Measurements from ENCODE around the gene FAM219B.

Gene FAM219B

GRCh38 chr15:74872702-74873035 lies 34.0 kb downstream of the FAM219B start:
- DNase-seq: no peak

GRCh38 chr15:74870436-74871215 lies 36.0 kb downstream of the FAM219B start:
- peak in 2 of 3 donors; percentile 36 to 48 for DNase-seq

- DNase-seq: peak; percentile 90 to 94 (median 90)
Observed at GRCh38 chr15:74869726-74870407, 36.8 kb downstream of the FAM219B start.

GRCh38 chr15:74869372-74869725 lies 37.3 kb downstream of the FAM219B start:
- no peak for DNase-seq

GRCh38 chr15:74868059-74868458 lies 38.6 kb downstream of the FAM219B start:
- peak; percentile 85 to 91 (median 88) for DNase-seq

GRCh38 chr15:74867466-74868038 lies 39.1 kb downstream of the FAM219B start:
- no peak for DNase-seq

- DNase-seq: peak in 1 of 3 donors; percentile 35
Observed at GRCh38 chr15:74866090-74866489, 40.6 kb downstream of the FAM219B start.

- no peak for DNase-seq
Observed at GRCh38 chr15:74865316-74865715, 41.3 kb downstream of the FAM219B start.

- no peak for DNase-seq
Observed at GRCh38 chr15:74864296-74864695, 42.4 kb downstream of the FAM219B start.

GRCh38 chr15:74863239-74864056 lies 43.2 kb downstream of the FAM219B start:
- DNase-seq: no peak

GRCh38 chr15:74858369-74858740 lies 48.3 kb downstream of the FAM219B start:
- no peak for DNase-seq

- no peak for DNase-seq
Observed at GRCh38 chr15:74857671-74858368, 48.8 kb downstream of the FAM219B start.

GRCh38 chr15:74857082-74857655 lies 49.5 kb downstream of the FAM219B start:
- no peak for DNase-seq

GRCh38 chr15:74856537-74856936 lies 50.1 kb downstream of the FAM219B start:
- DNase-seq: no peak

GRCh38 chr15:74855857-74856256 lies 50.8 kb downstream of the FAM219B start:
- no peak for DNase-seq

- no peak for DNase-seq
Observed at GRCh38 chr15:74854453-74855022, 52.1 kb downstream of the FAM219B start.

- DNase-seq: no peak
Observed at GRCh38 chr15:74851960-74852359, 54.7 kb downstream of the FAM219B start.

GRCh38 chr15:74850393-74850792 lies 56.3 kb downstream of the FAM219B start:
- no peak for DNase-seq

All from suppressor macrophage treated with lipopolysaccharide for 1 hour (primary cell).